ENCODE measurements around the gene CHTF18.

Gene CHTF18

DNA sequence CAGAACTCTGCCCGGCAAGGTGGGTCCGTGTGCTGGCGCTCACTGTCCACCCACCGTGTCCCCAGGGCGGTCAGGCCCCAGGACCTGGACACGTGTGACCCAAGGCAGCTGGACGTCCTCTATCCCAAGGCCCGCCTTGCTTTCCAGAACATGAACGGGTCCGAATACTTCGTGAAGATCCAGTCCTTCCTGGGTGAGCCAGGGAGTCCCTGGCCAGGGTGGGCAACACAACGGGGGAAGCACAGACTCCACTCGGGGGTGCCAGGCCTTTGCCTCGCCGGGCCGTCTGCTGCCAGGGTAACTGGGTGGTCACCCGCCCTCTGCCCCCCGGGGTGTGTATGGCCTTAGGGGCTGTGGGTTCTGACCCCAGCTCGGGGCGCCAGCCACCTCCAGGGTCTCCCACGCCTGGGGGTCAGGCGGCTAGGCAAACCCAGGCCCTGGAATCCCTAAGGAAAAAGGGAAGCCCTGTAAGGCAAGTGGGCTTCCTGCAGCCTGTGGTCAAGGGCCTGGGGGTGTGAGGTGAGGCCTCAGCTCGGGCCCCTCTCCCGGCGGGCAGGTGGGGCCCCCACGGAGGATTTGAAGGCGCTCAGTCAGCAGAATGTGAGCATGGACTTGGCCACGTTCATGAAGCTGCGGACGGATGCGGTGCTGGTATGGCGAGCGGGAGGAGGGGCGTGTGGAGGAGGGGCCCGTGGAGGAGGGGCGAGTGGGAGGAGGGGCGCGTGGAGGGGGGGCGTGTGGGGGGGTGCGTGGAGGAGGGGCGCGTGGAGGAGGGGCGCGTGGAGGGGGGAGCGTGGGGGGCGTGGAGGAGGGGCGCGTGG is 21.4 kb upstream of the CHTF18 start:
- no peak overlapping the region for H3K27ac Mint-ChIP-seq
- no peak for DNase-seq
- no peak for TF ChIP-seq CTCF (IDR thresholded peaks at IDR 0.05)
- no peaks in the 10 kb centered on the region for H3K27me3 Mint-ChIP-seq (ENCODE audit: low read depth, poor library complexity)
- peaks cover 14% of the 10 kb centered on the region for H3K4me1 Mint-ChIP-seq
- H3K4me3 Mint-ChIP-seq: no peak overlapping the region
- H3K9me3 Mint-ChIP-seq: no peaks in the 10 kb centered on the region
- no peaks in the 10 kb centered on the region for H3K36me3 Mint-ChIP-seq (ENCODE audit: low read depth)

- no peaks in the 10 kb centered on the region for H3K27me3 Mint-ChIP-seq (ENCODE audit: low read depth, poor library complexity)
- no peak overlapping the region for H3K4me3 Mint-ChIP-seq
These were observed 20.6 kb upstream of the CHTF18 start for GRCh38 chr16:767743-768235.

DNA sequence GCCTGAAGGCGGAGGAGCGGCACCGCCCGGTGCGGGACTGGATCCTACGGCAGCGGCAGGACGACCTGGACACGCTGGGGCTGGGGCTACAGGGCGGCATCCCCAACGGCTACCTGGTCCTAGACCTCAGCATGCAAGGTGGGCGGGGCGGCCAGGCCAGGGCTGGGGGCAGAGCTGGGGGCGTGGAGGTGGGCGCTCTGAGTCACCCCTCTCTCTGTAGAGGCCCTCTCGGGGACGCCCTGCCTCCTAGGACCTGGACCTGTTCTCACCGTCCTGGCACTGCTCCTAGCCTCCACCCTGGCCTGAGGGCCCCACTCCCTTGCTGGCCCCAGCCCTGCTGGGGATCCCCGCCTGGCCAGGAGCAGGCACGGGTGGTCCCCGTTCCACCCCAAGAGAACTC is 20.0 kb upstream of the CHTF18 start:
- peaks cover 10% of the 10 kb centered on the region for H3K4me1 Mint-ChIP-seq
- no peak for DNase-seq
- H3K27ac Mint-ChIP-seq: no peak overlapping the region
- H3K4me3 Mint-ChIP-seq: no peak overlapping the region
- H3K36me3 Mint-ChIP-seq (ENCODE audit: low read depth): no peaks in the 10 kb centered on the region
- no peaks in the 10 kb centered on the region for H3K27me3 Mint-ChIP-seq (ENCODE audit: low read depth, poor library complexity)
- no peak for TF ChIP-seq CTCF (IDR thresholded peaks at IDR 0.05)
- H3K9me3 Mint-ChIP-seq: no peaks in the 10 kb centered on the region

More at GRCh38 chr16:767743-768235, 20.6 kb upstream of the CHTF18 start:
- no peak for DNase-seq
- Mint-ChIP-seq H3K4me1 (peaks cover 12% of the 10 kb centered on the region), H3K36me3 (ENCODE audit: low read depth) (no peaks in the 10 kb centered on the region), H3K9me3 (no peaks in the 10 kb centered on the region), H3K27ac (no peak overlapping the region)
- TF ChIP-seq CTCF (IDR thresholded peaks at IDR 0.05): no peak

DNA sequence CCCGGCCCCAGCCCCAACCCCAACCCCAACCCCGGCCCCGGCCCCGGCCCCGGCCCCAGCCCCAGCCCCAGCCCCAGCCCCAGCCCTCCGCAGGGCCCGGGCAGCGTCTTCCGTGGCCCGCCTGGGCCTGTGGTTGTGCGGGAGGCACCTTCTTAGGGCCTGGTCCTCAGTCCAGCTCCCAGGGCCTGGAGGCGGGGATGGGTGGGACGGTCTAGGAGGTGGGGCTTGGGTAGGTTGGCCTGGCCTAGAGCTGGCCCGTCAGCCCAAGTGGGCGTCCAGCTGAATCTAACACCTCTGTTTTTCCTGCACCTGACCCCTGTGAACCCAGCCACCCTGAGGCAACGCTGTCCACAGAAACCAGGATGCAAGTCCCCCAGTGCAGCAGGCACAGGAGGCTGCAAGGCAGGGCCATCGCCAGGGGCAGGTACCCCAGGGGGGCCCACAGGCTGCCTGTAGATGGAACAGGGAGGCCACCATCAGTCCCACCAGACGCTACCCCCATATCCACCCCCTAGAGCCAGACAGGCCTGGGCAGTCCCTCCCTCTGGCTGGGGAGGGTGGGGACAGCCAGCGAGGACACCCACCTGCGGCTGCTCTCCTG is 19.1 kb upstream of the CHTF18 start:
- no peak for TF ChIP-seq CTCF (IDR thresholded peaks at IDR 0.05)
- DNase-seq: no peak
- no peak overlapping the region for H3K27ac Mint-ChIP-seq

GRCh38 chr16:769934-770333 is 18.5 kb upstream of the CHTF18 start:
- Mint-ChIP-seq H3K27ac (no peak overlapping the region), H3K4me1 (peaks cover 10% of the 10 kb centered on the region)

More for the DNA sequence above, 19.1 kb upstream of the CHTF18 start:
- no peaks in the 10 kb centered on the region for H3K27me3 Mint-ChIP-seq (ENCODE audit: low read depth, poor library complexity)
- no peak overlapping the region for H3K4me3 Mint-ChIP-seq
- no peaks in the 10 kb centered on the region for H3K9me3 Mint-ChIP-seq
- no peaks in the 10 kb centered on the region for H3K36me3 Mint-ChIP-seq (ENCODE audit: low read depth)
- H3K4me1 Mint-ChIP-seq: peaks cover 10% of the 10 kb centered on the region

More at GRCh38 chr16:769934-770333, 18.5 kb upstream of the CHTF18 start:
- DNase-seq: no peak
- H3K27me3 Mint-ChIP-seq (ENCODE audit: low read depth, poor library complexity): no peaks in the 10 kb centered on the region
- H3K9me3 Mint-ChIP-seq: no peaks in the 10 kb centered on the region
- no peak for TF ChIP-seq CTCF (IDR thresholded peaks at IDR 0.05)
- no peak overlapping the region for H3K4me3 Mint-ChIP-seq
- H3K36me3 Mint-ChIP-seq (ENCODE audit: low read depth): no peaks in the 10 kb centered on the region

All from nephron progenitor cell (in vitro differentiated cells).